ENCODE results near the gene ONECUT3. TPM values are rescaled to one million over a fixed set of nuclear protein-coding genes. Genes with fewer than 3 reads are reported as not detected.

ONECUT3 gene
- total and polyA plus RNA-seq, 12 donors = under 0.01 TPM; not detected in 11

DNA sequence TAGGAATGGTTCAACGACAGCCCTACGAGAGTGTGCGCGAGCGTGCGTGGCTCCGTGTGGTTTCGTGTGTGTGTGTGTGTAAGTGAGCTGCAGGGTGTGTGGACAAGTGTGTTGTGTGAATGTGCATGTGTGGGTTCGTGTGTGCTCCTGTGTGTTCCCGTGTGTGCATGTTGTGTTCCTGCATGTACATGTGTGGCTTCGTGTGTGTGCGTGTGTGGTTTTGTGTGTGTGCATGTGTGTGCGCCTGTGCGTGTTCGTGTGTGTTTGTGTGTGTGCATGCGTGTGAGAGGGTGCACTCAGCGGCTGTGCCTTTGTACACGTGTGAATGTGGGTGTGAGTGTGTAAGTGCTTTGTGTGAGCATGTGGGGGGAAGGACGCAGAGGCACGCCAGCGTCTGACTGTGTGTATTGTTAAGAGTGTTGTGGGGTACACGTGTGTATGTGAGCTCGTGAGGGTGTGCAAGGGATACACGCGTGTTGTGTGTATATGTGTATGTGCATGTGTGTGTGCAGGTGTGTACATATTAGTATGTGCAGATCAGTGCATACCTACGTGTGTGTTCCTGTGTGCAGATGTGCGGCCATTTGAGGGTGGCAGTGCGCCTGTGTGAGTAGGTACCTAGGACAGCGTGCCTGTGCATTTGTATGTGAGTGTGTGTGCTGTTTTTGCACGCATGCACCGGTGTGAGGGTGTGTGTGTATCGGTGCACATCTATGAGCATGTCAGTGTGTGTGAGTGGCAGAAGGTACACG is 24.3 kb upstream of the ONECUT3 start:
- TF ChIP-seq, protein P1, sequence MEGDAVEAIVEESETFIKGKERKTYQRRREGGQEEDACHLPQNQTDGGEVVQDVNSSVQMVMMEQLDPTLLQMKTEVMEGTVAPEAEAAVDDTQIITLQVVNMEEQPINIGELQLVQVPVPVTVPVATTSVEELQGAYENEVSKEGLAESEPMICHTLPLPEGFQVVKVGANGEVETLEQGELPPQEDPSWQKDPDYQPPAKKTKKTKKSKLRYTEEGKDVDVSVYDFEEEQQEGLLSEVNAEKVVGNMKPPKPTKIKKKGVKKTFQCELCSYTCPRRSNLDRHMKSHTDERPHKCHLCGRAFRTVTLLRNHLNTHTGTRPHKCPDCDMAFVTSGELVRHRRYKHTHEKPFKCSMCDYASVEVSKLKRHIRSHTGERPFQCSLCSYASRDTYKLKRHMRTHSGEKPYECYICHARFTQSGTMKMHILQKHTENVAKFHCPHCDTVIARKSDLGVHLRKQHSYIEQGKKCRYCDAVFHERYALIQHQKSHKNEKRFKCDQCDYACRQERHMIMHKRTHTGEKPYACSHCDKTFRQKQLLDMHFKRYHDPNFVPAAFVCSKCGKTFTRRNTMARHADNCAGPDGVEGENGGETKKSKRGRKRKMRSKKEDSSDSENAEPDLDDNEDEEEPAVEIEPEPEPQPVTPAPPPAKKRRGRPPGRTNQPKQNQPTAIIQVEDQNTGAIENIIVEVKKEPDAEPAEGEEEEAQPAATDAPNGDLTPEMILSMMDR (IDR thresholded peaks at IDR 0.05) = no peak
- no peak for TF ChIP-seq POLR2A (IDR thresholded peaks at IDR 0.05)
- 82 to 87% (median 83%) methylated on average over 30 to 33 of the region's 33 CpGs for WGBS, 4 donors
- intact Hi-C loops (cut with DNase I) = no loop called here
- no peak overlapping the region for H3K4me3 ChIP-seq
- H3K36me3 ChIP-seq (replicated peaks in 1 of 2) = no peaks in the 10 kb centered on the region
- H3K27me3 ChIP-seq = peaks cover 42% of the 10 kb centered on the region
- no peak overlapping the region for H3K27ac ChIP-seq
- peaks cover 0 to 6% of the 10 kb centered on the region in 2 donors for H3K4me1 ChIP-seq (replicated peaks in 1 of 2)
- no peaks in the 10 kb centered on the region for H3K9me3 ChIP-seq (replicated peaks in 1 of 3)
- DNase-seq = no peak

DNA sequence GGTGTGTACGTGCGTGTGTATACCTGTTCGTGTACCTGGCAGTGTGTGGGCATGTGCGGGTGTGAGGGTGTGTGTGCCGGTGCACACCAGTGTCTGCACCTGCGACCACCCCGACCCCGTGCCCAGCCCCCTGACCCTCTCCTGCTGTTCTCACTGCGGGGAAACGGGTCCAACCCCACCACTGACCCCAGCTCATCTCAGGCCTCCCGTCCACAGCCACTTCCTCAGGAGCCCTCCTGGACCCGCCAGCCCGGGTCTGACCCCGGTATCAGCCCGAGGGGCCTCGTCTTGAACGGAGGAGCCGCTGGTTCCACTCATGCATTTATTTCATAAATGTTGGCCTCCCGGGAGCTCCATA is 23.8 kb upstream of the ONECUT3 start:
- WGBS, 4 donors = 73 to 81% (median 76%) methylated on average over 17 to 19 of the region's 19 CpGs
- TF ChIP-seq, protein P1 (IDR thresholded peaks at IDR 0.05) = no peak
- TF ChIP-seq POLR2A (IDR thresholded peaks at IDR 0.05) = no peak
- Histone ChIP-seq H3K4me1 (replicated peaks in 1 of 2) (peaks cover 0 to 6% of the 10 kb centered on the region in 2 donors), H3K4me3 (no peak overlapping the region), H3K27me3 (peaks cover 48% of the 10 kb centered on the region), H3K9me3 (replicated peaks in 1 of 3) (no peaks in the 10 kb centered on the region), H3K36me3 (replicated peaks in 1 of 2) (no peaks in the 10 kb centered on the region), H3K27ac (no peak overlapping the region)
- intact Hi-C loops (cut with DNase I) = no loop called here
- no peak for DNase-seq

- 58 to 85% (median 77%) methylated on average over 11 to 17 of the region's 17 CpGs for WGBS, 4 donors
- DNase-seq = no peak
- H3K36me3 ChIP-seq (replicated peaks in 1 of 2) = no peaks in the 10 kb centered on the region
- H3K4me1 ChIP-seq (replicated peaks in 1 of 2) = peaks cover 0 to 6% of the 10 kb centered on the region in 2 donors
- TF ChIP-seq, protein P1 (IDR thresholded peaks at IDR 0.05) = no peak
- no peak for TF ChIP-seq POLR2A (IDR thresholded peaks at IDR 0.05)
- no peak overlapping the region for H3K4me3 ChIP-seq
- no peaks in the 10 kb centered on the region for H3K9me3 ChIP-seq (replicated peaks in 1 of 3)
- intact Hi-C loops (cut with DNase I) = no loop called here
- H3K27ac ChIP-seq = no peak overlapping the region
- H3K27me3 ChIP-seq = peaks cover 54% of the 10 kb centered on the region
These were observed 23.1 kb upstream of the ONECUT3 start for GRCh38 chr19:1730157-1730556.

DNA sequence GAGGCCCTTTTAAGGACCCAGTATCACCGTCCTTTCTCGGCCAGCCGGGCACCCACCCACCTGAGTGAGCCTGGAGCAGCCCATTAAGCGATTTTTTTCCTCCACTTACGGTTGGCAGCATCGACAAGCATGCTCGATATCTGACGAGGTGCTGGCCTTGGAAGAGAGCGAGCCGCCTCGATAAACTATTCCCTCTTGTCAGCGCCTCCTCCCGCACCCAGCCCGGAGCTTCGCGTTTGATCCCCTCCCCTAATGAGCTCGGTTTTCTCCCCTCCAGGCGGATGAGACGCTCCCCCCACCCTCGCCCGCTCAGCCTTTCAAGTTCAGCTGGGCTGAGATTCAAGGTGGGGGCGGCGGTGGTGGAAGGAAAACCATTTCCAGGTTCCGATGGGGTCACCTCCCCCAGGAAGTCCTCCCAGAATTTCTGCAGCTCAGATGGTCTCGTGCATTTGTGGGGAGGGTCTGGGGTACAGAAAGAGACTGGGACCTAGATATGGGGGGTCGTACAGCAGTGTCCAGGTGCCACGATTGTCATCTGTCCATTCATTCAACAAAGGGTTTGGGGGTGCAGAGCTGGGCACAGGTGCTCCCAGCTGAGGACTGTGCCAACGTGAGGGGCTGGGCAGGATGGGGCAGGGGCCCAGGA is 18.9 kb upstream of the ONECUT3 start:
- intact Hi-C loops (cut with DNase I) = no loop called here
- DNase-seq = no peak
- H3K27me3 ChIP-seq = peaks cover 62% of the 10 kb centered on the region
- no peaks in the 10 kb centered on the region for H3K9me3 ChIP-seq (replicated peaks in 1 of 3)
- H3K4me3 ChIP-seq = no peak overlapping the region
- no peaks in the 10 kb centered on the region for H3K4me1 ChIP-seq (replicated peaks in 1 of 2)
- H3K27ac ChIP-seq = no peak overlapping the region
- no peak for TF ChIP-seq POLR2A (IDR thresholded peaks at IDR 0.05)
- TF ChIP-seq, protein P1 (IDR thresholded peaks at IDR 0.05) = no peak
- H3K36me3 ChIP-seq (replicated peaks in 1 of 2) = no peaks in the 10 kb centered on the region
- WGBS, 4 donors = 12 to 19% (median 12%) methylated on average over 19 to 28 of the region's 28 CpGs

Measured in adrenal gland (tissue), 12 donors.